GM18867 (cell line): Measurements from ENCODE around the gene SYCE1.

ENCODE experiments used
- ATAC-seq: cut with Tn5 transposase; IDR thresholded peaks from one replicate; pipeline ENCODE4 v1.9.1; 2021; ENCODE audit warnings: mild to moderate bottlenecking, moderate library complexity; ENCODE audit not compliant: unreplicated experiment

Gene SYCE1

DNA sequence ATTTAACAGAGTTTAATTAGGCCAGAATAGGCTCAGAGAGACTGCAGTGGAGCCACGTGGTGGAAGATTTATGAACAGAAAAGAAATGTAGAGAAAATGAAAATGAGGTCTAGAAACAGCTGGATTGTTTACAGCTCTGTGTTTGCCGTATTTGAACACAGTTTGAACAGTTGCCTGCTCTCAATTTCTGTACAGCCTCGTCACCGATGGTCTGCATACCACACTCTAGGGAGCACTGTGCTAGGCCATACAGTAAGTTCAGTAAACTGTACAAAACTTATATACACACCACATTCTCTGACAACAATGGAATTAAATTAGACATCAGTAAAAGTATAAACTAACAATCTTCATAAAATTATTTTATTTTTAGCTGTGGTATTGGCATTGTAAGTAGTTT is 49.3 kb downstream of the SYCE1 start:
- ATAC-seq = no peak

- no peak for ATAC-seq
These were observed 49.9 kb downstream of the SYCE1 start for GRCh38 chr10:133515471-133515870.

GRCh38 chr10:133511907-133512528 is 53.4 kb downstream of the SYCE1 start:
- no peak for ATAC-seq

GRCh38 chr10:133511408-133511807 is 54.0 kb downstream of the SYCE1 start:
- no peak for ATAC-seq

DNA sequence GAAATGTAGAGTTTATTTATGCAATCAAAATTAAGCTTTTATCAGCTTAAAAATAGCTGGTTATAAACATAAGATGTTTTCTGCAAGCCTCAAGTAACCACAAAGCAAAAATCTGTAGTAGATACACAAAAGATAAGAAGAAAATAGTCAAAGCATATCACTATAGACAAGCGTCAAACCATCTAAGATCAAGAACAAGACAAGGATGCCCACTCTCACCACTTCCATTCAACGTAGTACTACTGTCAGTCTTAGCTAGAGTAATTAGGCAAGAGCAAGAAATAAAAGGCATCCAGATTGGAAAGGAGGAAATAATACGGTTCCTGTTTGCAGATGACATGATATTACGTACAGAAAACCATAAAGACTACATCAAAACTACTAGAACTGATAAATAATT is 55.7 kb downstream of the SYCE1 start:
- no peak for ATAC-seq
